Mucosa of rectum (tissue), 2 donors: ENCODE data around the gene MARCHF9.
"Not testable (repeated sequence)": the region's sequence is repeated elsewhere in the genome, so short reads cannot be mapped to it uniquely, and the experiment has no call there.

Source experiments
- H3K27ac ChIP-seq, 2 donors: one replicate each; pipeline ENCODE4 v1.7.0; 2013; ENCODE audit warnings: inconsistent platforms in 2 of 2, low read depth in 2 of 2, low read length in 2 of 2
- H3K27me3 ChIP-seq, 2 donors: one replicate each; pipeline ENCODE4 v1.7.0; 2013; ENCODE audit warnings: low read length in 2 of 2; ENCODE audit not compliant: control insufficient read depth in 2 of 2, insufficient read depth in 2 of 2
- H3K36me3 ChIP-seq, 2 donors: one replicate each; pipeline ENCODE4 v1.7.0; 2013; ENCODE audit warnings: low read length in 2 of 2; ENCODE audit not compliant: control insufficient read depth in 2 of 2, insufficient read depth in 2 of 2
- H3K4me1 ChIP-seq, 2 donors: one replicate each; pipeline ENCODE4 v1.7.0; 2013; ENCODE audit warnings: low read length in 2 of 2, mild to moderate bottlenecking in 1 of 2; ENCODE audit not compliant: control insufficient read depth in 2 of 2, insufficient read depth in 2 of 2
- H3K4me3 ChIP-seq, 2 donors: one replicate each; pipeline ENCODE4 v1.7.0; 2013; ENCODE audit warnings: low read length in 2 of 2
- H3K9ac ChIP-seq, 2 donors: one replicate each; pipeline ENCODE4 v1.7.0; 2013; ENCODE audit warnings: low read length in 2 of 2, low read depth in 1 of 2, mild to moderate bottlenecking in 1 of 2
- H3K9me3 ChIP-seq, 2 donors: one replicate each; pipeline ENCODE4 v1.7.0; 2013; ENCODE audit warnings: low read length in 2 of 2; ENCODE audit not compliant: control insufficient read depth in 2 of 2
- donor health status: healthy.
- donor health status: Normal muscosa, but diverticular disease.

The MARCHF9 gene

DNA sequence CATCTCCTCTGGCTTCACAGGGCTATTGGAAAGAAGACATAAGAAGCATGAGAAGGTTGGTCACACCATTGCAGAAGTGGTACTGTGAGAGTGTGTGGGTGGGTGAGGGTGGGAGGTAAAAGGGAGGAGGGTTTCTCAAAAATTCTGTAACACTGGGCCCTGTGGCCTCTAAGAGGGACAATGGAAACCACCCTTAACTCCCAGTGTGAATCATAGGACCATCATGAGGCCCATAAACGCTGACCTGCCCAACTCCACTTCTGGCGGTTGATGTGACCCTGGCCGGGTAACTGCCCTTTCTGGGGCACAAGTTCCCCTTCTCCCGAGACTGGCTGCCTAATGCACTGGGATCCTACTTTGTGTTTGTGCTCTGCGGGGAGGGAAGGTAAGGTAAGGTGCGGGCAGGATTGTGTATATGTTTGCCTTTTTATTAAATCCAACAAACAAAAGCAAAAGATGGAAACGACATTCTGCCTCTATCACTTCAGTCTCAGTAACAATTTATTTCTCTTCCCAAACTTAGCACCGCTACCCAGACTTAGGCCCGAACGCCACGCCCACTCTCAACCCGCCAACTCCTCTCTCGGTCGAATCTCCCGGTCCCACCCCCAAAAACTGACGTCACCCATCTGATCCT is 16.5 kb downstream of the MARCHF9 start:
- peak overlapping the region; percentile 94 to 98 for H3K27ac ChIP-seq
- H3K4me3 ChIP-seq: peak overlapping the region; percentile 96 to 99
- H3K9ac ChIP-seq: peak overlapping the region; percentile 71 to 88
- H3K36me3 ChIP-seq: peaks cover 4 to 7% of the 10 kb centered on the region in 2 donors
- peaks cover 9 to 10% of the 10 kb centered on the region in 2 donors for H3K27me3 ChIP-seq
- H3K9me3 ChIP-seq: no peaks in the 10 kb centered on the region
- peaks cover 21% of the 10 kb centered on the region in 2 donors for H3K4me1 ChIP-seq

GRCh38 chr12:57771873-57772428 is 17.0 kb downstream of the MARCHF9 start, which contains the start of gene METTL1:
Gene METTL1, minus strand, starts transcription at chr12:57772105. Its CDS starts 22 bp downstream, at chr12:57772083.
- Histone ChIP-seq H3K27ac (peak within 1 kb of the TSS; percentile 94 to 98), H3K9me3 (no peaks in the 10 kb centered on the region), H3K9ac (peak within 1 kb of the TSS; percentile 88 to 94), H3K4me3 (peak within 1 kb of the TSS; percentile 96 to 99), H3K27me3 (peaks cover 4% of the 10 kb centered on the region in 2 donors), H3K4me1 (peaks cover 15% of the 10 kb centered on the region in 2 donors), H3K36me3 (peaks cover 4 to 7% of the 10 kb centered on the region in 2 donors)

DNA sequence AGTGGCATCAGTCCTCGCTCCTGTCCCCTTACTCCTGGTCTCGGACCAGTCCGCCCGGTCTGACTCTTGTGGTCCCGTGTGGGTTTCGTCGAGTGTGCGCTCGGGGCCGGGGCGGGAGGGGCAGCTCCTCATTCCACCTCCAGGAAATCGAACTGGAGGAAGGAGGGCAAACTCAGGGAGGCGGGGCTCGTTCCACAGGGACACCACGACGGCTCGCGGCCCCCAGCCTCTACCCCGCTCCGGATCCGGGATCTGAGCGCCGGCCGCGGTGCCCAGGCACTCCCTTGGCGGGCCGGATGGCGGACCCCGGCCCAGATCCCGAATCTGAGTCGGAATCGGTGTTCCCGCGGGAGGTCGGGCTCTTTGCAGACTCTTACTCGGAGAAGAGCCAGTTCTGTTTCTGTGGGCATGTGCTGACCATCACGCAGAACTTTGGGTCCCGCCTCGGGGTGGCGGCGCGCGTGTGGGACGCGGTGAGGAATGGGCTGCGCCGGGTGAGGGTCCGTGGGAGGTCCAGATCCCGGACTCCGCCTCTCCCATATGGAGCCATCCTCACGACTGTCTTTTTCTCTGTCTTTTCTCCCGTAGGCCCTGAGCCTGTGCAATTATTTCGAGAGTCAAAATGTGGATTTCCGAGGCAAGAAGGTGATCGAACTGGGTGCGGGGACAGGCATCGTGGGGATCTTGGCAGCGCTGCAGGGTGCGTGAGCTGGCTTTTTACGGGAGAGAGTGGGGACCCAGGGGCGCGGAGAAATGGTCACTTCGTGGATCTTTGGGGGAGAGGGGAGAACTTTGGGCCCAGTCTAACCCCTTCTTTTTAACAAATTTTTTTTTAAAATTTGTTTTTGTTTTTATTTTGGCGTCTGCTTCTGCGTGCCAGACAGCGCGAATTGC is 17.8 kb downstream of the MARCHF9 start, which contains the start of gene EEF1AKMT3:
TSS of gene EEF1AKMT3 (plus strand) at position 186 of the 894 bp plus-strand sequence. CDS start at position 297, 111 bp downstream.
- Histone ChIP-seq H3K4me1 (peaks cover 13 to 14% of the 10 kb centered on the region in 2 donors), H3K9me3 (no peaks in the 10 kb centered on the region), H3K9ac (peak within 1 kb of the TSS; percentile 88 to 94), H3K27ac (peak within 1 kb of the TSS; percentile 94 to 98), H3K27me3 (no peaks in the 10 kb centered on the region), H3K36me3 (peaks cover 4 to 7% of the 10 kb centered on the region in 2 donors), H3K4me3 (peak within 1 kb of the TSS; percentile 96 to 99)

GRCh38 chr12:57774634-57775033 is 19.7 kb downstream of the MARCHF9 start:
- H3K27me3 ChIP-seq, H3K36me3 ChIP-seq, H3K4me3 ChIP-seq, H3K9ac ChIP-seq, H3K27ac ChIP-seq, H3K9me3 ChIP-seq: not testable (repeated sequence)
- peaks cover 13 to 14% of the 10 kb centered on the region in 2 donors for H3K4me1 ChIP-seq

- H3K9ac ChIP-seq: no peak overlapping the region
- H3K4me1 ChIP-seq: peaks cover 13 to 14% of the 10 kb centered on the region in 2 donors
- peaks cover 0 to 2% of the 10 kb centered on the region in 2 donors for H3K36me3 ChIP-seq
- H3K27ac ChIP-seq: no peak overlapping the region
- H3K9me3 ChIP-seq: no peaks in the 10 kb centered on the region
- no peaks in the 10 kb centered on the region for H3K27me3 ChIP-seq
- no peak overlapping the region for H3K4me3 ChIP-seq
Measured at GRCh38 chr12:57775044-57775443, 20.1 kb downstream of the MARCHF9 start.

- Histone ChIP-seq H3K4me1 (peaks cover 13 to 14% of the 10 kb centered on the region in 2 donors), H3K4me3 (no peak overlapping the region), H3K9me3 (no peaks in the 10 kb centered on the region), H3K27ac (no peak overlapping the region), H3K9ac (no peak overlapping the region), H3K36me3 (peaks cover 0 to 7% of the 10 kb centered on the region in 2 donors), H3K27me3 (no peaks in the 10 kb centered on the region)
Measured at GRCh38 chr12:57775563-57776246, 20.8 kb downstream of the MARCHF9 start.

GRCh38 chr12:57776247-57776587 is 21.3 kb downstream of the MARCHF9 start:
- H3K9ac ChIP-seq: no peak overlapping the region
- H3K4me1 ChIP-seq: peaks cover 12 to 14% of the 10 kb centered on the region in 2 donors
- no peaks in the 10 kb centered on the region for H3K9me3 ChIP-seq
- H3K36me3 ChIP-seq: peaks cover 0 to 7% of the 10 kb centered on the region in 2 donors
- no peak overlapping the region for H3K4me3 ChIP-seq
- no peaks in the 10 kb centered on the region for H3K27me3 ChIP-seq
- no peak overlapping the region for H3K27ac ChIP-seq

- no peak overlapping the region for H3K27ac ChIP-seq
- no peaks in the 10 kb centered on the region for H3K9me3 ChIP-seq
- no peaks in the 10 kb centered on the region for H3K27me3 ChIP-seq
- H3K4me3 ChIP-seq: no peak overlapping the region
- no peak overlapping the region for H3K9ac ChIP-seq
- peaks cover 0 to 7% of the 10 kb centered on the region in 2 donors for H3K36me3 ChIP-seq
- peaks cover 4 to 9% of the 10 kb centered on the region in 2 donors for H3K4me1 ChIP-seq
Measured at GRCh38 chr12:57777367-57777766, 22.5 kb downstream of the MARCHF9 start.

GRCh38 chr12:57777911-57778310 is 23.0 kb downstream of the MARCHF9 start:
- Histone ChIP-seq H3K27me3 (no peaks in the 10 kb centered on the region), H3K9ac (no peak overlapping the region), H3K4me1 (peaks cover 1 to 7% of the 10 kb centered on the region in 2 donors), H3K36me3 (peaks cover 0 to 7% of the 10 kb centered on the region in 2 donors), H3K9me3 (no peaks in the 10 kb centered on the region), H3K27ac (no peak overlapping the region), H3K4me3 (no peak overlapping the region)
